A204.1 (cell line): Measurements from ENCODE around the gene MPP1.

ENCODE experiments used
- FAIRE-seq: peaks from 2 replicates; lab custom pipeline; 2012; peaks lifted over from hg19 to GRCh38; lab: Jason Lieb, UNC

Gene MPP1

GRCh38 chrX:154731881-154732280 is 73.4 kb downstream of the MPP1 start:
- no peak for FAIRE-seq

GRCh38 chrX:154731184-154731583 is 74.1 kb downstream of the MPP1 start:
- no peak for FAIRE-seq

DNA sequence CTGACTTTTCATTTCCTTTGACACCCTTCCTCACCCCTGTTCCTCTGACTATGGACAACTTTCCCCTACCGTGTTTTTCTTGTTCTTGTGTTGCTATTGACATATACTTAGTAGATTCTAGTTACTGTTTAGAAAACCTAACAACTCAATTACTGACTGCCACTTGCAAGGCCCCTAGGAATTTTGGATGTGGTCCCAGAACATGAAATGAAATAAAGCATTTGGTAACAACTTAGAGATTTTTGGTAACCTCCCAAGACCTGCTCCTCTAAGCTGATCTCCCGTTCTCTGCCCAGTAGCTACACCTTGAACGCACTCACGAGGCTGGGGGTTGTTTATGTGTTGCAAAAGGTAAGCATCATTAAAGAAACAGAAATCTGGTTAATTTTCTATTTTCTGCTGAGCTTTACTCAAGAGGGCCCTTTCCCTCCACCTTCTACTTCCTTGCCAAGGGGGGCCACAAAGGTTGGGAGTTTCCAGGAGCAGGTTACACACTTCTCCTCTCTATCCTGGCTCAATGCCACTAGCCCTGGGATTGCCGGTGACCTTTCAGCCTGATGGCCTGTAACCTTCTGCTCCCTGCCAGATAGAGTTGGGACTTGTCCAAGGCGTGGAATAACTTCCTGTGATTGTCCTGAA is 74.9 kb downstream of the MPP1 start:
- no peak for FAIRE-seq

GRCh38 chrX:154729439-154729838 is 75.8 kb downstream of the MPP1 start:
- FAIRE-seq = no peak
